ENCODE data around the gene PHACTR2. TPM values are rescaled to one million over a fixed set of nuclear protein-coding genes. Genes with fewer than 3 reads are reported as not detected.
"Not testable (repeated sequence)": the region's sequence is repeated elsewhere in the genome, so short reads cannot be mapped to it uniquely, and the experiment has no call there.

Gene PHACTR2
- total and polyA plus RNA-seq, 2 of the 13 experiments (the other 11 are each of a cell fraction or from before 2014, with no cell fraction given), result 11.3 to 28.2 TPM

- H3K9ac ChIP-seq (ENCODE audit: insufficient read depth, low read depth, low read length); H3K27me3 ChIP-seq (ENCODE audit: control insufficient read depth in 1 of 2, insufficient read depth in 2 of 2, low read length in 2 of 2); CTCF ChIA-PET (ENCODE audit: low intra/inter-chr PET ratio, low total read pairs); H3K79me2 ChIP-seq (ENCODE audit: insufficient read depth, low read length); H2AFZ ChIP-seq (ENCODE audit: low read length); DNase-seq (ENCODE audit: low spot score); in situ Hi-C loops (cut with HindIII; ENCODE audit: extremely low pct_ligation_motif_present, low pct_unique_long_range_greater_than_20kb); FAIRE-seq; H3K4me2 ChIP-seq (ENCODE audit: low read depth, low read length); H3K36me3 ChIP-seq (replicated peaks in 1 of 2; ENCODE audit: control insufficient read depth in 1 of 2, insufficient read depth in 2 of 2, low read length in 2 of 2); H3K27ac ChIP-seq (ENCODE audit: extremely low read length, insufficient read depth, low read length); intact Hi-C loops (cut with micrococcal nuclease; ENCODE audit: unreplicated experiment); H3K9me3 ChIP-seq (ENCODE audit: low read length); H3K4me3 ChIP-seq (replicated peaks in 1 of 3; ENCODE audit: insufficient read depth in 1 of 3, low read depth in 2 of 3, low read length in 3 of 3); ATAC-seq; BruUV-seq (replicated peaks); H4K20me1 ChIP-seq (ENCODE audit: insufficient read depth, low read length): not testable (repeated sequence)
- H3K4me1 ChIP-seq (ENCODE audit: insufficient read depth, low read length), result peaks cover 12% of the 10 kb centered on the region
- POLR2A ChIA-PET, result interaction anchor here (1.1 kb wide), 2 partner anchors 60 to 162 kb away, joined by 3 read pairs; no protein-coding TSS in a partner anchor
- 95% methylated on average over 12 of the region's 12 CpGs for WGBS (ENCODE audit: low lambda C conversion rate)
- TF ChIP-seq STAG1 (CRISPR knock-in tag; IDR thresholded peaks at IDR 0.05) (peak; percentile 24; the same call in 1 of the 2 replicates), ZNF770 (CRISPR knock-in tag; IDR thresholded peaks at IDR 0.05) (peak; percentile 32; the same call in 1 of the 2 replicates), CTCF (CRISPR knock-in tag; IDR thresholded peaks at IDR 0.05) (peak; percentile 36)
These were observed 60.4 kb downstream of the PHACTR2 start for GRCh38 chr6:143738072-143738690.

Data from HepG2 (cell line).